Subcutaneous abdominal adipose tissue (tissue), 5 donors: ENCODE data around the gene PPP3CA.

Experiments
- H3K27ac ChIP-seq: one replicate; pipeline ENCODE4 v1.7.0; 2013; ENCODE audit warnings: low read depth, mild to moderate bottlenecking, inconsistent platforms, low read length, moderate library complexity
- H3K27me3 ChIP-seq, 5 donors: one replicate each; pipeline ENCODE4 v1.7.0; 2013; ENCODE audit warnings: low read length in 5 of 5, inconsistent platforms in 1 of 5; ENCODE audit not compliant: control insufficient read depth in 5 of 5, insufficient read depth in 4 of 5
- H3K36me3 ChIP-seq, 5 donors: one replicate each; pipeline ENCODE4 v1.7.0; 2013; ENCODE audit warnings: low read length in 5 of 5; ENCODE audit not compliant: control insufficient read depth in 5 of 5, insufficient read depth in 5 of 5
- H3K4me1 ChIP-seq, 5 donors: one replicate each; pipeline ENCODE4 v1.7.0; 2013; ENCODE audit warnings: low read length in 5 of 5, mild to moderate bottlenecking in 3 of 5, moderate library complexity in 1 of 5; ENCODE audit not compliant: control insufficient read depth in 5 of 5, insufficient read depth in 5 of 5
- H3K4me3 ChIP-seq, 5 donors: one replicate each; pipeline ENCODE4 v1.7.0; 2013; ENCODE audit warnings: low read length in 5 of 5, low read depth in 1 of 5
- H3K9ac ChIP-seq, 5 donors: one replicate each; pipeline ENCODE4 v1.7.0; 2013; ENCODE audit warnings: low read length in 5 of 5, mild to moderate bottlenecking in 4 of 5, moderate library complexity in 3 of 5
- H3K9me3 ChIP-seq, 5 donors: one replicate each; pipeline ENCODE4 v1.7.0; 2013; ENCODE audit warnings: low read length in 5 of 5; ENCODE audit not compliant: control insufficient read depth in 5 of 5
- donor health status: healthy.
- donor health status: healthy.
- donor health status: healthy.
- donor health status: healthy.
- donor health status: healthy.

The PPP3CA gene

GRCh38 chr4:101347267-101347556, at the start of gene PPP3CA:
Gene PPP3CA, minus strand, starts transcription at chr4:101347526.
- peak within 1 kb of the TSS; percentile 80 to 95 (median 94) for H3K4me3 ChIP-seq
- peaks cover 0 to 40% (median 29%) of the 10 kb centered on the region in 5 donors for H3K4me1 ChIP-seq
- peak within 1 kb of the TSS; percentile 94 for H3K27ac ChIP-seq
- H3K9ac ChIP-seq, result peak within 1 kb of the TSS; percentile 12 to 95 (median 86)
- H3K27me3 ChIP-seq, result no peaks in the 10 kb centered on the region
- no peaks in the 10 kb centered on the region for H3K36me3 ChIP-seq
- H3K9me3 ChIP-seq, result no peaks in the 10 kb centered on the region

GRCh38 chr4:101393256-101393655, 45.9 kb upstream of the PPP3CA start:
- Histone ChIP-seq H3K9ac (no peak overlapping the region), H3K27ac (no peak overlapping the region), H3K27me3 (no peaks in the 10 kb centered on the region)

GRCh38 chr4:101370663-101371210, 23.4 kb upstream of the PPP3CA start:
- peaks cover 0 to 8% (median 0%) of the 10 kb centered on the region in 5 donors for H3K9me3 ChIP-seq
- peaks cover 0 to 3% (median 0%) of the 10 kb centered on the region in 5 donors for H3K4me1 ChIP-seq
- H3K27me3 ChIP-seq, result no peaks in the 10 kb centered on the region
- no peaks in the 10 kb centered on the region for H3K36me3 ChIP-seq
- H3K27ac ChIP-seq, result no peak overlapping the region
- H3K4me3 ChIP-seq, result no peak overlapping the region
- no peak overlapping the region for H3K9ac ChIP-seq

More at GRCh38 chr4:101393256-101393655, 45.9 kb upstream of the PPP3CA start:
- peaks cover 0 to 2% (median 0%) of the 10 kb centered on the region in 5 donors for H3K9me3 ChIP-seq
- no peak overlapping the region for H3K4me3 ChIP-seq
- no peaks in the 10 kb centered on the region for H3K36me3 ChIP-seq
- H3K4me1 ChIP-seq, result no peaks in the 10 kb centered on the region

DNA sequence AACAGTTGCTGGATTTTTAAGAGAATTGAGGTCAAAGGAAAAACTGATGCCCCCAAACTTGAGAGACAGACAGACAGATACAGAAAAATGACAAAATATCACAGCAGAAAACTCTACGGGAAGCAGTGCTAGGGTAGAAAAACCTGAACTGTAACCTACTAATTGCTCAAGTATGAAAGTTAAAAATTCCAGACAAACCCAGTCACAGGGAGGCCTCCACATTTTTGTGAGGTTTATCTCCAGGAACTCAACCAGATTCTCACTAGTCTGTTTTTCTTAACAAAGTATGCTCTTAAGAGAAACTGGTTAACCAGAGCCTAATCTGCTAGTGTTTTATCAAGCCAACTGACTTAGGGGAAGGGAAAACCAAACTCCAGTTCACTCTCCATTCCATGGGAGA, 19.9 kb upstream of the PPP3CA start:
- H3K27me3 ChIP-seq, result no peaks in the 10 kb centered on the region
- peaks cover 0 to 3% (median 0%) of the 10 kb centered on the region in 5 donors for H3K4me1 ChIP-seq
- H3K36me3 ChIP-seq, result no peaks in the 10 kb centered on the region
- H3K9me3 ChIP-seq, result peaks cover 0 to 4% (median 0%) of the 10 kb centered on the region in 5 donors
- no peak overlapping the region for H3K4me3 ChIP-seq
- no peak overlapping the region for H3K27ac ChIP-seq
- H3K9ac ChIP-seq, result no peak overlapping the region

DNA sequence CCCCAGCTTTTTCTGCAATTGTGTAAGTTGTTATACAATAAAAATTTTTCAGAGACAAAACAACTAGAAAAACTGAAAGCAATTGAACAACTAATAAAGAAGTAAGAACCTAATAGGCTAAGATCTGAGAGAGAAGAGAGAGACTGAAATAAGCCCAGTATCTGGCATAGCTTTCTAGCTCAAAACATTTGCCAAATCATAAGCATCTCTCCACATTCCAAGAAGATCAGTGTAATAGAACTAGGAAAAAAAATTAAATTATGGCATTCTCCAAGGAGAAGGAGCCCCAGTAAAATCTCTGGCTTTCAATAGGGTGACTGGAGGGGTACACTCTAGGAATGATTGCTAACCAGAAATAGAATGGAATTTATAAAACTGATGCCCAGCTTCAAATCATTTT, 19.0 kb upstream of the PPP3CA start:
- no peak overlapping the region for H3K4me3 ChIP-seq
- H3K4me1 ChIP-seq, result peaks cover 0 to 3% (median 0%) of the 10 kb centered on the region in 5 donors
- H3K27ac ChIP-seq, result no peak overlapping the region
- no peak overlapping the region for H3K9ac ChIP-seq
- no peaks in the 10 kb centered on the region for H3K36me3 ChIP-seq
- H3K27me3 ChIP-seq, result no peaks in the 10 kb centered on the region
- H3K9me3 ChIP-seq, result no peaks in the 10 kb centered on the region

DNA sequence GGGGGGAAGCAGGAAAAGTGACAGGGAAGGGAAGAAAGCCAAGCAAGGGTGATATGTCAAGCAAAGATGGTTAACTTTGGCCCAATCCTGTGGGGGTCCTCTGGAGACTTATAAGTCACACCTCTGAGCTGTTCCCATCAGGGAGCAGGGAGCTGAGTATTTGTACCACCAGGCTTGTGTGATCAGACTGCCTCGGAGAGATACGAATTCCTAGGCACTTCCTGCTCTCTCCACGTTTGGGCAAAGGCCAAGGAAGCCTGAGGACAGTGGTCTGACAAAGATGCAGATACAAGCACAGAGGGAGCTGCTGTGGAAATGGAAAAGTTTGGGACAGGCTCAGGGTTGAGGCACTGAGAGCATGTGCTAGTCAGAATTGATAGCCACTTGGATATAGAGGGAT, 10.4 kb upstream of the PPP3CA start:
- H3K27ac ChIP-seq, result no peak overlapping the region
- no peak overlapping the region for H3K4me3 ChIP-seq
- H3K9me3 ChIP-seq, result peaks cover 0 to 3% (median 0%) of the 10 kb centered on the region in 5 donors
- peaks cover 0 to 12% (median 8%) of the 10 kb centered on the region in 5 donors for H3K4me1 ChIP-seq
- no peak overlapping the region for H3K9ac ChIP-seq
- H3K27me3 ChIP-seq, result no peaks in the 10 kb centered on the region
- H3K36me3 ChIP-seq, result no peaks in the 10 kb centered on the region

GRCh38 chr4:101356928-101357327, 9.6 kb upstream of the PPP3CA start:
- Histone ChIP-seq H3K36me3 (no peaks in the 10 kb centered on the region), H3K27ac (no peak overlapping the region), H3K27me3 (no peaks in the 10 kb centered on the region), H3K9me3 (peaks cover 0 to 3% (median 0%) of the 10 kb centered on the region in 5 donors), H3K9ac (no peak overlapping the region), H3K4me3 (no peak overlapping the region), H3K4me1 (peaks cover 0 to 12% (median 8%) of the 10 kb centered on the region in 5 donors)

DNA sequence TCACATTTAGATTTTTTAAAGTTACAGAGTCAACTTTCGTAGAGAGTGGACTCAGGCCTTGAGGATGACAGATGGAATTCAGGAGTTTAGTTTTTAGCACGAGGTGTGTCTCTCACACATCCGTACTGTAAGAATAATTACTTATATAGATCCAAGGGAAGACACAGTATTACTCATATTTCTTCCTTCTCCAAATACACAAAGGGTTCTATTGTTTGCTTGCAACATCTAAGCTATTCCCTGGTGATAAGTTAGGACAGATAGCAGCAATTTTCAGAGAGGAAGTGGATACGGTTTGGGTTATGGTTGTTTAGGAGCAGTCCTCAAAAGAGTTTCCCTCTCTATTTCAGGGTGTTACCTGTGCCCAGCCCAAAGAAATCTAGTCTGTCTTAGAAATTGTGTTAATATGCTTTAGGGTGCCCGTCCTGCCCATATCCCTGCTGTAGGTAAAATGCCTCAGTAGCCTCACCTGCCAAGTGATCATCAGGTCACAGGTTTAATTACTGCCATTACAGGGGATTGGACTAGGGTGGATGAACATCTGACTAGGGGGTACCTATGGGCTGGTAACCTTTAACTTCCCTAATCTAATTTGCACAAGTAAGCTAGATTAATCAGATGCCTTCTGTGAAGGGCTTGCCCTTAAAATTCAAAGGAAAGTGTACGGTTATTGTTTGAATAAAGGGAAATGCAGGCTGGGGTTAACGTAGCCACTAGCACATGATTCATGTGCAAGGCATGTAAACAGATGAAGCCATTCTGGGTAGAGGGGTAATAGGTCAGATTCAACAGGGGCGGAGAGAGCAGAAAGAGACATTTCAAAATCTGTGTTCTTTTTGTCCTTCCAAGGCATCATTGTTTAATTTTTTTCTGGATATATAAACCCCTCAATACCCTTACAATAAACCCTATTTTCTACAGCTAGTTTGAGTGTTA, 8.7 kb upstream of the PPP3CA start:
- Histone ChIP-seq H3K36me3 (no peaks in the 10 kb centered on the region), H3K27ac (no peak overlapping the region), H3K9ac (no peak overlapping the region), H3K9me3 (peaks cover 0 to 3% (median 0%) of the 10 kb centered on the region in 5 donors), H3K4me1 (peaks cover 0 to 12% (median 8%) of the 10 kb centered on the region in 5 donors), H3K4me3 (no peak overlapping the region), H3K27me3 (no peaks in the 10 kb centered on the region)

DNA sequence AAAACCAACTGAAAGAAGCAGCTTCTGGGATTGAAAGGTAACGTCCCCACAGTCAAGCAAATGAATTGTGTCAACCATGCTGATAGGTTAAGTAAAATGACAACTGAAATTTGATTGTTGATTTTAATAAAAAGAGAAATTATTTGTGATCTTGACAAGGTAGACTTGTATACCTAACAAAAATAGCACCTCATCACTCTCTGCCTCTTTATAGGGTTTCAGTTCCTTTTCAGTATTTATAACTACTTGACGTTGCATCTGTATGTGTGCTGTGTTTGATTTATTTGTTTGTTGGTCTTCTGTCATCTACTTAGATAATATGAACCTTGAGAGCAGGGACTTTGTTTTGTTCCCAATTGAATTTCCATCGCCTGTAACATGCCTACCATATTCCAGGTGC, 7.9 kb upstream of the PPP3CA start:
- Histone ChIP-seq H3K4me1 (peaks cover 0 to 12% (median 8%) of the 10 kb centered on the region in 5 donors), H3K9ac (no peak overlapping the region), H3K9me3 (peaks cover 0 to under 1% (median 0%) of the 10 kb centered on the region in 5 donors), H3K4me3 (no peak overlapping the region), H3K27ac (no peak overlapping the region), H3K36me3 (no peaks in the 10 kb centered on the region), H3K27me3 (no peaks in the 10 kb centered on the region)

DNA sequence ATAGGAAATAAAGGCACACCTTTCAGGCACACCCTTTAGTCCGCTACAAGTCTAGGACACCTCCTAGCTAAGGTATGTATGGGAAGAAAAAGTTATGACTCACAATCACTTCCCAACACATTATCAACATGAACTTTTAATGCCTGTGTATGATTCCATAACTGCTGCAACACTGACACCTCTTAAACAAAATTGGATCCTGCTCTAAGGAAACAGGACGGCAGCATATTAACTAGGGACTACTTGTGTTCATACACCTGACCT, 2.4 kb upstream of the PPP3CA start:
- Histone ChIP-seq H3K4me3 (no peak overlapping the region), H3K9me3 (no peaks in the 10 kb centered on the region), H3K4me1 (peaks cover 0 to 29% (median 25%) of the 10 kb centered on the region in 5 donors), H3K36me3 (no peaks in the 10 kb centered on the region), H3K27me3 (no peaks in the 10 kb centered on the region), H3K9ac (no peak overlapping the region), H3K27ac (no peak overlapping the region)
